HepG2 (cell line): ENCODE measurements around the gene CST3. TPM values are rescaled to one million over a fixed set of nuclear protein-coding genes. Genes with fewer than 3 reads are reported as not detected.

Experiments used
- ATAC-seq: fragments of 200-7000 bp; cut with Tn5 transposase; 3 replicates; pipeline ENCODE4 v1.9.1; 2020; ENCODE audit warnings: mild to moderate bottlenecking, moderate library complexity
- BruUV-seq: library from RNA; stranded (reverse); fragments of 400-500 nt; replicated peaks from 2 replicates; lab custom pipeline; 2021; lab: Mats Ljungman, UMichigan
- CTCF ChIA-PET: fragments of 300-600 bp; formaldehyde crosslinking; extraction: SDS; loops from one replicate; lab custom pipeline; 2021; ENCODE audit warnings: low total read pairs, inconsistent platforms, low intra/inter-chr PET ratio; lab: Yijun Ruan, JAX
- POLR2A ChIA-PET: fragments of 350-600 bp; sonication (Branson Sonifier 250); formaldehyde crosslinking; loops from one replicate; lab custom pipeline; 2020; ENCODE audit warnings: antibody characterized with exemption, inconsistent platforms; lab: Yijun Ruan, JAX
- DNase-seq: peaks from one replicate; pipeline ENCODE4 v3.0.0-alpha.2; 2015; ENCODE audit warnings: low spot score
- FAIRE-seq: peaks from 3 replicates; lab custom pipeline; 2011; peaks lifted over from hg19 to GRCh38; lab: Jason Lieb, UNC
- H2AFZ ChIP-seq: one replicate; pipeline ENCODE4 v1.6.1; 2011; ENCODE audit warnings: low read length, inconsistent platforms
- H3K27ac ChIP-seq: fragments of 300-600 bp; 3 replicates; pipeline ENCODE4 v1.8.0; 2011; ENCODE audit warnings: mixed run types, mild to moderate bottlenecking, mixed read lengths, low read length, inconsistent platforms; ENCODE audit not compliant: insufficient read depth; ENCODE audit errors: extremely low read length
- H3K27me3 ChIP-seq, 2 experiments: fragments of 200-600 bp in 1 of 2; 2 replicates in 1 of 2; 3 replicates in 1 of 2; pipeline versions ENCODE4 v1.6.0 to v1.8.0; 2011; ENCODE audit warnings: low read length in 2 of 2, mild to moderate bottlenecking in 2 of 2, moderate library complexity in 2 of 2, inconsistent platforms in 1 of 2; ENCODE audit not compliant: insufficient read depth in 2 of 2, control insufficient read depth in 1 of 2
- H3K36me3 ChIP-seq, 2 experiments: fragments of 200-600 bp in 1 of 2; replicated peaks in 1 of 2; 2 replicates in 1 of 2; 3 replicates in 1 of 2; pipeline versions ENCODE4 v1.5.1 to v1.8.0; 2011; ENCODE audit warnings: low read length in 2 of 2, inconsistent platforms in 1 of 2; ENCODE audit not compliant: insufficient read depth in 2 of 2, control insufficient read depth in 1 of 2
- H3K4me1 ChIP-seq: 2 replicates; pipeline ENCODE4 v1.5.1; 2012; ENCODE audit warnings: low read length, inconsistent platforms; ENCODE audit not compliant: insufficient read depth
- H3K4me2 ChIP-seq: 2 replicates; pipeline ENCODE4 v1.6.0; 2011; ENCODE audit warnings: low read depth, low read length, inconsistent platforms
- H3K4me3 ChIP-seq, 3 experiments: fragments of 200-600 bp in 1 of 3; sonication (generic), shearing (Covaris generic) in 1 of 3; replicated peaks in 1 of 3; 2 replicates each; pipeline ENCODE4 v1.5.1; 2011 to 2016; ENCODE audit warnings: low read length in 3 of 3, inconsistent platforms in 2 of 3, low read depth in 2 of 3, mild to moderate bottlenecking in 2 of 3, control low read depth in 1 of 3, mixed read lengths in 1 of 3; ENCODE audit not compliant: insufficient read depth in 1 of 3
- H3K79me2 ChIP-seq: one replicate; pipeline ENCODE4 v1.6.1; 2011; ENCODE audit warnings: low read length, inconsistent platforms; ENCODE audit not compliant: insufficient read depth
- H3K9ac ChIP-seq: 2 replicates; pipeline ENCODE4 v1.6.0; 2011; ENCODE audit warnings: mild to moderate bottlenecking, low read depth, low read length, inconsistent platforms; ENCODE audit not compliant: insufficient read depth
- H3K9me3 ChIP-seq: 2 replicates; pipeline ENCODE4 v1.5.1; 2012; ENCODE audit warnings: mild to moderate bottlenecking, low read length
- H4K20me1 ChIP-seq: 2 replicates; pipeline ENCODE4 v1.6.0; 2011; ENCODE audit warnings: inconsistent platforms, mild to moderate bottlenecking, low read length, moderate library complexity; ENCODE audit not compliant: insufficient read depth
- BCL3 ChIP-seq: sonication (generic); formaldehyde crosslinking; IDR thresholded peaks from 2 replicates; pipeline ENCODE4 v1.5.1; 2020; ENCODE audit warnings: mild to moderate bottlenecking, missing genetic modification reagents, moderate library complexity
- HNF1B ChIP-seq: sonication (generic); formaldehyde crosslinking; IDR thresholded peaks from 2 replicates; pipeline ENCODE4 v1.5.1; 2020; ENCODE audit warnings: mild to moderate bottlenecking, moderate library complexity, missing genetic modification reagents
- HNRNPL ChIP-seq: fragments of 200-400 bp; formaldehyde crosslinking; IDR thresholded peaks from 2 replicates; pipeline ENCODE4 v1.6.1; 2017; ENCODE audit warnings: mild to moderate bottlenecking, low read depth, low read length
- MAX ChIP-seq: IDR thresholded peaks from 2 replicates; pipeline ENCODE4 v1.6.1; 2012; ENCODE audit warnings: inconsistent platforms
- MTA3 ChIP-seq: sonication (generic); formaldehyde crosslinking; IDR thresholded peaks from 2 replicates; pipeline ENCODE4 v1.4.0; 2020; ENCODE audit warnings: missing genetic modification reagents
- NONO ChIP-seq, 2 experiments: fragments of 450-650 bp in 1 of 2; sonication (generic) in 1 of 2; formaldehyde crosslinking in 1 of 2; IDR thresholded peaks in 1 of 2; conservative IDR thresholded peaks in 1 of 2; 2 replicates each; pipeline versions ENCODE4 v1.6.1 to v1.8.0; 2017 to 2022; ENCODE audit warnings: mild to moderate bottlenecking in 1 of 2, missing genetic modification reagents in 1 of 2, moderate library complexity in 1 of 2
- TEAD2 ChIP-seq: sonication (generic); formaldehyde crosslinking; IDR thresholded peaks from 2 replicates; pipeline ENCODE4 v1.9.0; 2021; ENCODE audit warnings: missing genetic modification reagents
- THRA ChIP-seq: sonication (generic); formaldehyde crosslinking; IDR thresholded peaks from 2 replicates; pipeline ENCODE4 v1.4.0; 2020; ENCODE audit warnings: missing genetic modification reagents, borderline replicate concordance
- TP53 ChIP-seq: sonication (generic); formaldehyde crosslinking; conservative IDR thresholded peaks from 2 replicates; pipeline ENCODE4 v1.4.0; 2020; ENCODE audit warnings: missing genetic modification reagents
- ZBTB21 ChIP-seq: sonication (generic); formaldehyde crosslinking; IDR thresholded peaks from 2 replicates; pipeline ENCODE4 v1.4.0; 2020; ENCODE audit warnings: missing genetic modification reagents
- ZFP1 ChIP-seq: IDR thresholded peaks from 2 replicates; pipeline ENCODE4 v1.6.1; 2016
- ZNF282 ChIP-seq: fragments of 450-650 bp; IDR thresholded peaks from 2 replicates; pipeline ENCODE4 v1.6.1; 2018; ENCODE audit not compliant: partially characterized antibody
- ZNF546 ChIP-seq: sonication (generic); formaldehyde crosslinking; conservative IDR thresholded peaks from 2 replicates; pipeline ENCODE4 v1.8.1; 2023; ENCODE audit warnings: mild to moderate bottlenecking, missing genetic modification reagents
- ZNF574 ChIP-seq: sonication (generic); formaldehyde crosslinking; IDR thresholded peaks from 2 replicates; pipeline ENCODE4 v1.4.0; 2020; ENCODE audit warnings: missing genetic modification reagents
- ZNF691 ChIP-seq: sonication (generic); formaldehyde crosslinking; IDR thresholded peaks from 2 replicates; pipeline ENCODE4 v1.4.0; 2020; ENCODE audit warnings: missing genetic modification reagents, low read depth, mild to moderate bottlenecking, borderline replicate concordance
- WGBS: methylation state at CpG from one replicate; pipeline ENCODE4 v1.1.6; 2017; ENCODE audit warnings: low lambda C conversion rate; 5-methylcytosine and 5-hydroxymethylcytosine counted together
- in situ Hi-C: cut with HindIII; loops from 2 replicates; pipeline ENCODE4 v1.10.0; 2017; ENCODE audit warnings: low pct_unique_long_range_greater_than_20kb; ENCODE audit not compliant: extremely low pct_ligation_motif_present
- intact Hi-C: fragments of 100-400 bp; cut with micrococcal nuclease; formaldehyde crosslinking; loops from one replicate; pipeline ENCODE4 v1.10.0; 2022; ENCODE audit not compliant: unreplicated experiment
- polyA plus RNA-seq, 8 experiments: library from polyadenylated mRNA; depleted of rRNA in 3 of 8; stranded (reverse) in 7 of 8; unstranded in 1 of 8; fragments of >200 nt; fragmentation: Illumina TruSeq in 4 of 8; extraction: Trizol in 4 of 8; gene quantifications; 2 replicates each; pipeline versions ENCODE4 v1.2.1 to v1.2.3, GENCODE V29; 2011 to 2016; ENCODE audit warnings: low read depth in 4 of 8, missing spikeins in 1 of 8, mixed read lengths in 1 of 8; ENCODE audit not compliant: insufficient read depth in 1 of 8
- total RNA-seq, 5 experiments: library from RNA; depleted of rRNA; stranded (reverse); fragments of >200 nt; fragmentation: Illumina TruSeq; extraction: Trizol; gene quantifications; 2 replicates each; pipeline ENCODE4 v1.2.3, GENCODE V29; 2016; ENCODE audit warnings: low read depth in 1 of 5

The CST3 gene
- total and polyA plus RNA-seq, 2 of the 13 experiments (the other 11 are each of a cell fraction or from before 2014, with no cell fraction given), result 690 to 1,005 TPM

- TF ChIP-seq HNF1B (CRISPR knock-in tag) (no peak), ZNF546 (CRISPR knock-in tag) (no peak), ZNF282 (peak; percentile 94), NONO (IDR thresholded peaks at IDR 0.05) (peak; percentile 73; the same call in 1 of the 2 replicates), NONO (CRISPR knock-in tag; conservative IDR thresholded peaks at IDR 0.05) (no peak), HNRNPL (no peak)
Observed at GRCh38 chr20:23669866-23670265, 32.1 kb upstream of the CST3 start (continued).

- ATAC-seq (no peak), FAIRE-seq (no peak), DNase-seq (no peak)
- Histone ChIP-seq H2AFZ (no peak overlapping the region), H3K27ac (no peak overlapping the region), H3K9ac (no peak overlapping the region), H3K4me2 (no peak overlapping the region), H3K4me3 (no peak overlapping the region), H3K79me2 (no peaks in the 10 kb centered on the region), H4K20me1 (no peaks in the 10 kb centered on the region), H3K9me3 (no peaks in the 10 kb centered on the region), H3K36me3 (no peaks in the 10 kb centered on the region; a peak in 1 of 5 replicates), H3K27me3 (no peaks in the 10 kb centered on the region), H3K4me1 (peaks cover 16% of the 10 kb centered on the region)
- CTCF ChIA-PET, result interaction anchor here (1.1 to 2.2 kb wide), 8 partner anchors 11 to 327 kb away, joined by 3 to 13 read pairs (median 8); partner anchors contain the start of gene CST9
- intact Hi-C loops, result loop anchor here (2.0 to 5.0 kb wide), 3 partner anchors 53 to 113 kb away; no protein-coding TSS in a partner anchor
- no TSS peak for BruUV-seq
- in situ Hi-C loops, result no loop called here
- 92% methylated on average over 1 of the region's 1 CpG for WGBS
- POLR2A ChIA-PET, result interaction anchor here (1.4 to 1.5 kb wide), 3 partner anchors 29 to 40 kb away, joined by 4 to 9 read pairs (median 5); no protein-coding TSS in a partner anchor
- TF ChIP-seq ZNF691 (CRISPR knock-in tag) (no peak), THRA (CRISPR knock-in tag) (no peak), ZNF574 (CRISPR knock-in tag) (no peak), ZBTB21 (no peak), MAX (no peak), TEAD2 (CRISPR knock-in tag) (no peak), ZFP1 (CRISPR knock-in tag) (no peak), TP53 (CRISPR knock-in tag) (no peak), BCL3 (CRISPR knock-in tag) (no peak), MTA3 (CRISPR knock-in tag) (no peak)
Observed at GRCh38 chr20:23669327-23669726, 31.6 kb upstream of the CST3 start.
